ENCODE data around the gene UQCRFS1. TPM values are rescaled to one million over a fixed set of nuclear protein-coding genes. Genes with fewer than 3 reads are reported as not detected.
"Not testable (repeated sequence)": the region's sequence is repeated elsewhere in the genome, so short reads cannot be mapped to it uniquely, and the experiment has no call there.

UQCRFS1 gene
- total and polyA plus RNA-seq, 11 donors: 56.7 to 160 (median 130) TPM

DNA sequence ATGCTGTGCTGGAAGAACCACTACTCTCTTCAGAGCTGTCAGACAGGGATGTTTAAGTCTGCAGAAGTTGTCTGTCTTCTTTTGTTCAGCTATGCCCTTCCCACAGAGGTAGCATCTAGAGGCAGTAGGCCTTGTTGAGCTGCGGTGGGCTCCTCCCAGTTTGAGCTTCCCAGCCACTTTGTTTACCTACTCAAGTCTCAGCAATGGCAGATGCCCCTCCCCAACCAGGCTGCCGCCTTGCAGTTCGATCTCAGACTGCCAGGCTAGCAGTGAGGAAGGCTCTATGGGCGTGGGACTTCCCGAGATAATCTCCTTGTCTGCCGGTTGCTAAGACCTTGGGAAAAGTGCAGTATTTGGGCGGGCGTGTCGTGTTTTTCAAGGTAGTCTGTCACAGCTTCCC lies 42.1 kb upstream of the UQCRFS1 start:
- TF ChIP-seq, protein P1, sequence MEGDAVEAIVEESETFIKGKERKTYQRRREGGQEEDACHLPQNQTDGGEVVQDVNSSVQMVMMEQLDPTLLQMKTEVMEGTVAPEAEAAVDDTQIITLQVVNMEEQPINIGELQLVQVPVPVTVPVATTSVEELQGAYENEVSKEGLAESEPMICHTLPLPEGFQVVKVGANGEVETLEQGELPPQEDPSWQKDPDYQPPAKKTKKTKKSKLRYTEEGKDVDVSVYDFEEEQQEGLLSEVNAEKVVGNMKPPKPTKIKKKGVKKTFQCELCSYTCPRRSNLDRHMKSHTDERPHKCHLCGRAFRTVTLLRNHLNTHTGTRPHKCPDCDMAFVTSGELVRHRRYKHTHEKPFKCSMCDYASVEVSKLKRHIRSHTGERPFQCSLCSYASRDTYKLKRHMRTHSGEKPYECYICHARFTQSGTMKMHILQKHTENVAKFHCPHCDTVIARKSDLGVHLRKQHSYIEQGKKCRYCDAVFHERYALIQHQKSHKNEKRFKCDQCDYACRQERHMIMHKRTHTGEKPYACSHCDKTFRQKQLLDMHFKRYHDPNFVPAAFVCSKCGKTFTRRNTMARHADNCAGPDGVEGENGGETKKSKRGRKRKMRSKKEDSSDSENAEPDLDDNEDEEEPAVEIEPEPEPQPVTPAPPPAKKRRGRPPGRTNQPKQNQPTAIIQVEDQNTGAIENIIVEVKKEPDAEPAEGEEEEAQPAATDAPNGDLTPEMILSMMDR (IDR thresholded peaks at IDR 0.05): no peak
- TF ChIP-seq POLR2A (IDR thresholded peaks at IDR 0.05): no peak
- no peaks in the 10 kb centered on the region for H3K36me3 ChIP-seq

DNA sequence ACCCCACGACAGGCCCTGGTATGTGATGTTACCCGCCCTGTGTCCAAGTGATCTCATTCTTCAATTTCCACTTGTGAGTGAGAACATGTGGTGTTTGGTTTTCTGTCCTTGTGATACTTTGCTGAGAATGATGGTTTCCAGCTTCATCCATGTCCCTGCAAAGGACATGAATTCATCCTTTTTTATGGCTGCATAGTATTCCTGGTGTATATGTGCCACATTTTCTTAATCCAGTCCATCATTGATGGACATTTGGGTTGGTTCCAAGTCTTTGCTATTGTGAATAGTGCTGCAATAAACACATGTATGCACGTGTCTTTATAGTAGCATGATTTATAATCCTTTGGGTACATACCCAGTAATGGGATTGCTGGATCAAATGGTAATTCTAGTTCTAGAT lies 36.8 kb upstream of the UQCRFS1 start:
- H3K9me3 ChIP-seq; H3K27ac ChIP-seq; ATAC-seq; intact Hi-C loops (cut with DNase I); H3K4me3 ChIP-seq; DNase-seq; H3K36me3 ChIP-seq; H3K4me1 ChIP-seq: not testable (repeated sequence)
- WGBS, 4 donors: 75 to 87% (median 84%) methylated on average over 3 of the region's 3 CpGs
- H3K27me3 ChIP-seq: peaks cover 0 to 20% (median 3%) of the 10 kb centered on the region in 9 donors

More for the DNA sequence above, 42.1 kb upstream of the UQCRFS1 start:
- no peak for DNase-seq
- intact Hi-C loops (cut with DNase I): no loop called here
- WGBS, 4 donors: 61 to 76% (median 75%) methylated on average over 9 of the region's 9 CpGs
- ATAC-seq: no peak
- peaks cover 0 to 16% (median 0%) of the 10 kb centered on the region in 9 donors for H3K27me3 ChIP-seq
- no peak overlapping the region for H3K27ac ChIP-seq
- H3K9me3 ChIP-seq: no peaks in the 10 kb centered on the region
- no peaks in the 10 kb centered on the region for H3K4me1 ChIP-seq
- H3K4me3 ChIP-seq: no peak overlapping the region

DNA sequence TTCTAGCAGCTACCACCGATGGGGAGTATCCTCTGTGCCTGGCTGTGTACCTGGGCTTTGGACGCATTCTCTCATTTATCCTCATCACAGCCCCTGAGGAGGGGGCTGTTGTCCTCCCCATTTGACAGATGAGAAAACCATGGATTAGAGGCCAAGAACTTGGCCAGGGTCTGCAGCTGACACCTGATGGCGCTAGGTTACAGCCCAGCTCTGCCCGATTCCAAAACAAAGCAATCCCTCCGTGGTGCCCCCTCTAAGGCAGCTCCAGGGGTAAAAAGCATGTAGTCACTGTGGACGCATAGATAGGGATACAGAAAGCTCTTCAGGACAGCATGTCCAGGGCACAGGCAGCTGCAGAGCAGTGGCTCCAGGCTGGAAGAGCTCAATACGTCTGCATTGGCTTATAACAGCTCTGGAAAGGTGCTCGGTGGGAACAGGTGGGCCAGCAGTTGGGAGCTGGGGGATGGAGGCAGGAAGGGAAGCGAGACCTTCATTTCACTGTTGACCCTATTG lies 35.4 kb upstream of the UQCRFS1 start:
- peaks cover 0 to 9% (median 0%) of the 10 kb centered on the region in 12 donors for H3K4me1 ChIP-seq
- TF ChIP-seq POLR2A (IDR thresholded peaks at IDR 0.05): no peak
- TF ChIP-seq, protein P1 (IDR thresholded peaks at IDR 0.05): no peak
- intact Hi-C loops (cut with DNase I): no loop called here
- H3K4me3 ChIP-seq: no peak overlapping the region
- DNase-seq: no peak
- H3K27me3 ChIP-seq: peaks cover 0 to 20% (median 3%) of the 10 kb centered on the region in 9 donors
- H3K9me3 ChIP-seq: no peaks in the 10 kb centered on the region
- H3K36me3 ChIP-seq: no peaks in the 10 kb centered on the region
- ATAC-seq: no peak
- 45 to 54% (median 52%) methylated on average over 9 of the region's 9 CpGs for WGBS, 4 donors
- no peak overlapping the region for H3K27ac ChIP-seq

DNA sequence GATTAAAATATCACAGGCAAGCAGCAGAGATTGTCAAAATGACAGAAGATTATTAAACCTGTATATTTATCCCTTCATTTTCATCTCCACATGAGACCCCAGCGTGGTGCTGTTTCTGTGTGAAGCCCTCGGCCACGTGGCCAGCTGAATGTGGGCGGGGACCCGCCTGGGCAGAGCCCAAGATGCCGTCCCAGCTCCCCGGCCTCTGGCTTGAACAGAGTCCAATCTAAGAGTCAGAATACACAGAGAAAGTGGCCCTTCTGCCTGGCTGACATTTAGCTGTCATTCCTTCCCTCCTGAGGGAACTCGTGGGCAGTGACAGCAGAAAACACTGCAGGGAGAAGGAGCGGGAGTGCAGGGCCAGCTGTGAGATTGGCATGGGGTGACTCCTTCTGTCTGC lies 34.9 kb upstream of the UQCRFS1 start:
- Histone ChIP-seq H3K36me3 (no peaks in the 10 kb centered on the region), H3K4me3 (no peak overlapping the region), H3K9me3 (no peaks in the 10 kb centered on the region), H3K4me1 (peaks cover 0 to 9% (median 0%) of the 10 kb centered on the region in 12 donors), H3K27ac (no peak overlapping the region), H3K27me3 (peaks cover 0 to 20% (median 3%) of the 10 kb centered on the region in 9 donors)
- intact Hi-C loops (cut with DNase I): no loop called here
- no peak for TF ChIP-seq POLR2A (IDR thresholded peaks at IDR 0.05)
- TF ChIP-seq, protein P1 (IDR thresholded peaks at IDR 0.05): no peak
- DNase-seq (peak in 1 of 5 donors; percentile 35), ATAC-seq (peak in 3 of 4 donors; percentile 45 to 57 (median 52))
- 14 to 28% (median 18%) methylated on average over 9 of the region's 9 CpGs for WGBS, 4 donors

DNA sequence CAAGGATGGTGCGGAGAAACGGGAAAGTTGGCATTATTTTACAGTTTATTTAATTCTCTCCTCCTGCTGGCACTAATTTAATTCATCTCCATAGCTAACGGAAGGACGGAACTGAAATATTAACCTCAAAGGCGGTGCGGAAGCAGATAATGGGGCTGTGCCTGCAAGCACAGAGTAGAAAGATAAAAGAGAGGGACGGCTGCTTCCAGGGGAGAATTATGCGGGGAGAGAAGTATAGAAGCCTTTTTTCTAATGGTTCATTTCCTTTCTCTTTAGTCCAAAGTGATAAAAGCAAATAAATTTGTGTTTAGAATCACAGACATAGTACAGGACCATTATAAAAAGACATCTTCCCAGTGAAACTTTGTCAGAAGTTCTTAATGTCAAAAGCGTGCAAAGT lies 34.5 kb upstream of the UQCRFS1 start:
- no peak overlapping the region for H3K4me3 ChIP-seq
- no peak overlapping the region for H3K27ac ChIP-seq
- no peak for ATAC-seq
- WGBS, 4 donors: 49 to 65% (median 55%) methylated on average over 9 of the region's 9 CpGs
- TF ChIP-seq, protein P1 (IDR thresholded peaks at IDR 0.05): no peak
- TF ChIP-seq POLR2A (IDR thresholded peaks at IDR 0.05): no peak
- no peaks in the 10 kb centered on the region for H3K36me3 ChIP-seq
- no peaks in the 10 kb centered on the region for H3K9me3 ChIP-seq
- DNase-seq: no peak
- peaks cover 0 to 20% (median 3%) of the 10 kb centered on the region in 9 donors for H3K27me3 ChIP-seq
- intact Hi-C loops (cut with DNase I): no loop called here
- peaks cover 0 to 9% (median 0%) of the 10 kb centered on the region in 12 donors for H3K4me1 ChIP-seq
